ENCODE results near the gene ITGA3.

The ITGA3 gene

DNA sequence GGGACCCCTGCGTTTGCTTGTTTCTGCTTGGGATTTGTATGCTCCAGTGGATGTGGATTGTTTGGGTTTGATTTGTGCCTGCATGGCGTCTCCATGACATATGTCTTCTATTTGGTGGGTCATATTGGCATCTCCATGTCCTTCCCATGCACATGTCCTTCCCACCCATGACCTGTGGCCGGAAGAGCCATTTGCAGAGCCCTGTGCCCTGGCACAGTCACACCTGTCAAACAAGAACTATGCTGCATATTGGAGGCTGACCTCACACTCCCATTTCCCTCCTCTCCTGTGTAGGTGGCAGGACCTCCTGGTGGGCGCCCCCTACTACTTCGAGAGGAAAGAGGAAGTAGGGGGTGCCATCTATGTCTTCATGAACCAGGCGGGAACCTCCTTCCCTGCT lies 15.8 kb downstream of the ITGA3 start:
- no peak for DNase-seq (ENCODE audit: low read depth)

DNA sequence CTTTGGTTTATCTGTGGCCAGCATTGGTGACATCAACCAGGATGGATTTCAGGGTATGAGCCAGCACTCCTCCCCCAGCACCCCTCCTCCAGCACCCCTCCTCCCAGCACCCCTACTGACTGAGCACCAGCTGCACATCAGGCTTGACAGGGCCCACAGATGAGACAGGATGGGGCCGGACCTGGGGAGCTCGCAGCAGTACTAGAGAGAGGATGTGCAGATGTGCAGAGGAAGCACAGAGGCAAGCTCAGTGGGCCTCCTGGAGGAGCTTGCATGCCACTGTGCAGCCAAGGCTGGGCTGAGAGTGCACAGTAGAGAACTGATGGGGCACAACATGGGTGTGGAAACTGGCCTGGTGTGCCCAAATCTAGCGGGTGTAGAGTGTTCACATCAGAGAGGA lies 16.2 kb downstream of the ITGA3 start:
- DNase-seq (ENCODE audit: low read depth): no peak

DNA sequence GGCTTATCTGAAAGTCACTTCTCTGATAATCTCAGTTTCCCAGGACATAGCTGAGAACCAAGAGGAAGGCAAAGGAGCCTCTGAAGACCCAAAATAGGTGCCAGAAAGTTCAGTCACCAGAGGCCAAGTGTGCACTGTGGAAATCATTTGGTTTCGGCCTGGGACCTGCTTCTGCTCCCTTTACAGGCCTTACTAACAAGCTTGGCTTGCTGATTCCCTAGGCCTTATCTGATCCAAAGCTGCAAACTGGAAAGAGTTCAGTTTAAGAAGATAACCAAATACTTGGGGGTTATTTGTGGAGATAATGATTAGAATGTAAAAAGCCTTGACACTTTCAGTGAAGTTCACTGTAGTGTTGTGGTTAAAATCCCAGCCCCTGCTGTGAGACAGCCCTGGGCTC lies 17.0 kb downstream of the ITGA3 start:
- DNase-seq (ENCODE audit: low read depth): peak; percentile 67

DNA sequence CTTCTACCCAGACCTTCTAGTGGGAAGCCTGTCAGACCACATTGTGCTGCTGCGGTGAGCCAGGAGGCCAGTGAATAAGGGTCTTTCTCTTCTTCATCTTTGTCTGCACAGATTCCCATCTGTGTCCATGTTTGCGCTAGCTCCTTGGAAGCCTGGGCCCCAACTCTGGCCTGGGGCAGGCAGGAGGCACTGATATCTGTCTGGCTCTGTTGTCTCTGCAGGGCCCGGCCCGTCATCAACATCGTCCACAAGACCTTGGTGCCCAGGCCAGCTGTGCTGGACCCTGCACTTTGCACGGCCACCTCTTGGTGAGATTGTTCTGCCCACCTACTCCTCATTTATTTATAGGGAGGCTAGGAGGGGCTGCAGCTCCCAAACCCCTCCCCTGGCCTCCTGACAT lies 18.3 kb downstream of the ITGA3 start:
- no peak for DNase-seq (ENCODE audit: low read depth)

GRCh38 chr17:50075446-50076032 lies 19.6 kb downstream of the ITGA3 start:
- DNase-seq (ENCODE audit: low read depth): no peak

DNA sequence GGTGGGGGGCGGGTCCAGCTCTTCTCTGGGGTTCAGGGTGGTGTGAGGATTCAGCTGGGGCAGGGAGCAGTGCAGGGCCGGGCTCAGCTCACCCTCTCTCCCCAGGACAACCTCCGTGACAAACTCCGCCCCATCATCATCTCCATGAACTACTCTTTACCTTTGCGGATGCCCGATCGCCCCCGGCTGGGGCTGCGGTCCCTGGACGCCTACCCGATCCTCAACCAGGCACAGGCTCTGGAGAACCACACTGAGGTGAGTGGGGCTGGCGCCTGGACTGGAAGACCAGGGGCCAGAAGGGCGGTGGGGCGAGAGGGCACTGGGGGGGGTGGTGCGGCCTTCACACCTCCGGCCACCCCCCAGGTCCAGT lies 20.3 kb downstream of the ITGA3 start:
- no peak for DNase-seq (ENCODE audit: low read depth)

DNA sequence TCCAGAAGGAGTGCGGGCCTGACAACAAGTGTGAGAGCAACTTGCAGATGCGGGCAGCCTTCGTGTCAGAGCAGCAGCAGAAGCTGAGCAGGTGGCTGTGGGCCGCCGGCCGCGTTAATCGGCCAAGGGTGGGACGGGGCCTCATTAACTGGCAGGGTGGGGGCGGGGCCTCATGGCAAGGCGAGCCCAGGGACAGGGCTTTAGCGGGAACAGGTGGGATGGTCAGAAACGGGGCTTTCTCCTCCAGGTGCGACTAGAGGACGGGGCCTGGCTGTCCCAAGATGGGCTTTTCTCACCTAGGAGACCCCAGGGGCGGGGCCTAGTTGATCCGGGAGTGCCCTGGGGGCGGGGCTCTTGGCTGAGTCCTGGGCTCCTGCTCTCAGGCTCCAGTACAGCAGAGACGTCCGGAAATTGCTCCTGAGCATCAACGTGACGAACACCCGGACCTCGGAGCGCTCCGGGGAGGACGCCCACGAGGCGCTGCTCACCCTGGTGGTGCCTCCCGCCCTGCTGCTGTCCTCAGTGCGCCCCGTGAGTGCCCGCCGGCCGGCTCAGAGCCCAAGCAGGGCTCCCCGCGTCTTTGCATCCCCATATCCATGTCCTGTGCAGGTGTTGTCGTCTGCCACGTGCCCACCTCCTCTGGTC lies 20.8 kb downstream of the ITGA3 start:
- no peak for DNase-seq (ENCODE audit: low read depth)

- no peak for DNase-seq (ENCODE audit: low read depth)
These were observed 22.5 kb downstream of the ITGA3 start for GRCh38 chr17:50078430-50078829.

GRCh38 chr17:50079334-50080095 lies 23.6 kb downstream of the ITGA3 start:
- peak; percentile 59 for DNase-seq (ENCODE audit: low read depth)

GRCh38 chr17:50080096-50080480 lies 24.2 kb downstream of the ITGA3 start:
- DNase-seq (ENCODE audit: low read depth): no peak

GRCh38 chr17:50080827-50081226 lies 24.9 kb downstream of the ITGA3 start:
- no peak for DNase-seq (ENCODE audit: low read depth)

DNA sequence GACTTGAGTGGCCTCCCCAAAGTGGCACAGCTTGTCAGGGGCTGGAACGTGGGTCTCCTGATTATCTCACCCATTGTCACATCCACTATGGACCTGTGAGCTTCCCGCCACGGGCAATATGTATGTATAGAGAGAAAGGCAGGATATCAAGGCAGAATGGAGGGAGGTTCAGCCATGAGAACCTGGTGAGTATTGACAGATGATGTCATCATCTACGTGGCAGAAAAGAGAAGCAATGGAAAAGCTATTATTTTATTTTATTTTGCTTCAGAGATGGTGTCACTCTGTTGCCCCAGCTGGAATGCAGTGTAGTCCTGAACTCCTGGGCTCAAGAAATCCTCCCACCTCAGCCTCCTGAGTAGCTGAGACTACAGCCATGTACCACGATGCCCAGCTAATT lies 25.8 kb downstream of the ITGA3 start:
- no peak for DNase-seq (ENCODE audit: low read depth)

- peak; percentile 61 for DNase-seq (ENCODE audit: low read depth)
These were observed 31.5 kb downstream of the ITGA3 start for GRCh38 chr17:50087246-50087911.

- DNase-seq (ENCODE audit: low read depth): no peak
These were observed 32.0 kb downstream of the ITGA3 start for GRCh38 chr17:50087912-50088405.

DNA sequence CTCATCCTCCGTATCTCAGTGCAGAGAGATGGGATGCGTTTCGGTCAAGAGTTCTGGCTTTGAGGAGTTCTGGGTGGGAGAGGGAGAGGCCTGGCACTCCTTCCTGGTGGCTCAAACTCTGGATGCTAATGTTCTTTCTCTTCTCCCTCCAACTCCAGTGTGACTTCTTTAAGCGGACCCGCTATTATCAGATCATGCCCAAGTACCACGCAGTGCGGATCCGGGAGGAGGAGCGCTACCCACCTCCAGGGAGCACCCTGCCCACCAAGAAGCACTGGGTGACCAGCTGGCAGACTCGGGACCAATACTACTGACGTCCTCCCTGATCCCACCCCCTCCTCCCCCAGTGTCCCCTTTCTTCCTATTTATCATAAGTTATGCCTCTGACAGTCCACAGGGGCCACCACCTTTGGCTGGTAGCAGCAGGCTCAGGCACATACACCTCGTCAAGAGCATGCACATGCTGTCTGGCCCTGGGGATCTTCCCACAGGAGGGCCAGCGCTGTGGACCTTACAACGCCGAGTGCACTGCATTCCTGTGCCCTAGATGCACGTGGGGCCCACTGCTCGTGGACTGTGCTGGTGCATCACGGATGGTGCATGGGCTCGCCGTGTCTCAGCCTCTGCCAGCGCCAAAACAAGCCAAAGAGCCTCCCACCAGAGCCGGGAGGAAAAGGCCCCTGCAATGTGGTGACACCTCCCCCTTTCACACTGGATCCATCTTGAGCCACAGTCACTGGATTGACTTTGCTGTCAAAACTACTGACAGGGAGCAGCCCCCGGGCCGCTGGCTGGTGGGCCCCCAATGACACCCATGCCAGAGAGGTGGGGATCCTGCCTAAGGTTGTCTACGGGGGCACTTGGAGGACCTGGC lies 33.3 kb downstream of the ITGA3 start:
- no peak for DNase-seq (ENCODE audit: low read depth)

- no peak for DNase-seq (ENCODE audit: low read depth)
These were observed 34.2 kb downstream of the ITGA3 start for GRCh38 chr17:50090071-50090470.

- DNase-seq (ENCODE audit: low read depth): no peak
These were observed 35.3 kb downstream of the ITGA3 start for GRCh38 chr17:50090971-50091917.

- DNase-seq (ENCODE audit: low read depth): no peak
These were observed 36.0 kb downstream of the ITGA3 start for GRCh38 chr17:50091918-50092285.

GRCh38 chr17:50093246-50093645 lies 37.3 kb downstream of the ITGA3 start:
- DNase-seq (ENCODE audit: low read depth): no peak

GRCh38 chr17:50093807-50094206 lies 37.9 kb downstream of the ITGA3 start:
- no peak for DNase-seq (ENCODE audit: low read depth)
